Pancreas (tissue), 10 donors: ENCODE data around the gene MTA2. TPM values are rescaled to one million over a fixed set of nuclear protein-coding genes. Genes with fewer than 3 reads are reported as not detected.
A peak's percentile ranks its signal among the peaks of the same experiment; 100 is the strongest.
"Not testable (repeated sequence)": the region's sequence is repeated elsewhere in the genome, so short reads cannot be mapped to it uniquely, and the experiment has no call there.

ENCODE experiments used
- ATAC-seq, 4 donors: fragments of 200-7000 bp; cut with Tn5 transposase; one replicate each; pipeline versions ENCODE4 v1.8.0 to v1.9.1; 2020; ENCODE audit warnings: mild to moderate bottlenecking in 4 of 4, moderate library complexity in 4 of 4
- DNase-seq, 6 donors: peaks; one replicate each; pipeline ENCODE4 v3.0.0-alpha.2; 2020
- FAIRE-seq: peaks from 2 replicates; lab custom pipeline; 2012; peaks lifted over from hg19 to GRCh38; lab: Jason Lieb, UNC
- H3K27ac ChIP-seq, 4 donors: fragments of 200-600 bp; sonication (generic); 1 replicate in 3 of 4; 2 replicates in 1 of 4; pipeline versions ENCODE4 v1.5.0 to v1.8.0; 2020
- H3K27me3 ChIP-seq, 4 donors: fragments of 200-600 bp; one replicate each; pipeline ENCODE4 v1.8.0; 2021
- H3K36me3 ChIP-seq, 3 donors: fragments of 200-600 bp; sonication (generic) in 1 of 3; one replicate each; pipeline versions ENCODE4 v1.5.0 to v1.8.0; 2020 to 2021
- H3K4me1 ChIP-seq, 3 donors: fragments of 200-600 bp; one replicate each; pipeline ENCODE4 v1.8.0; 2021
- H3K4me3 ChIP-seq, 4 donors: fragments of 200-600 bp; sonication (generic) in 2 of 4; one replicate each; pipeline versions ENCODE4 v1.5.0 to v1.8.0; 2020 to 2021
- H3K9me3 ChIP-seq, 4 donors: fragments of 200-600 bp; one replicate each; pipeline ENCODE4 v1.8.0; 2021
- CTCF ChIP-seq, 4 donors: fragments of 200-600 bp; sonication (generic) in 3 of 4; IDR thresholded peaks; one replicate each; pipeline versions ENCODE4 v1.5.0 to v1.8.0; 2021; ENCODE audit warnings: antibody characterized with exemption in 4 of 4
- WGBS, 2 donors: extraction: QIAGEN DNeasy Blood & Tissue Kit; methylation state at CpG; one replicate each; pipeline ENCODE4 v1.1.7; 2013; 5-methylcytosine and 5-hydroxymethylcytosine counted together
- intact Hi-C, 3 donors: fragments of 100-400 bp; cut with DNase I; formaldehyde crosslinking; loops; one replicate each; pipeline versions ENCODE4 v1.11.1 to v1.14.2; 2022
- polyA plus RNA-seq, 2 donors: library from polyadenylated mRNA; stranded (reverse); fragments of 200-250 nt; gene quantifications; one replicate each; pipeline ENCODE4 v1.2.3, GENCODE V29; 2013
- total RNA-seq, 6 donors: library from RNA; stranded (reverse); fragmentation: NEBNext Ultra II Directional in 4 of 6; extraction: Animal tissue kit (Norgen Biotek cat#: 25700) in 4 of 6; gene quantifications; one replicate each; pipeline versions ENCODE4 v1.2.1 to v1.2.4, GENCODE V29; 2021 to 2023
- donor health status: healthy with polysubstance abuse.
- donor health status: DM: no; HTN: no; CAD: no; lungs with moderate emphysema.
- donor health status: DM: no; HTN: no; CAD: no.
- donor health status: control.
- donor health status: control.
- donor health status: Bipolar disorder and iron deficiency.
- donor health status: DM: yes; HTN: yes; CAD: no.
- donor health status: DM: no; HTN: no; CAD: no.
- donor health status: DM: no; HTN: no; CAD: no.
- donor health status: DM: yes; HTN: yes; CAD: no.

MTA2 gene
- total and polyA plus RNA-seq, 8 donors = 14.7 to 42.3 (median 24.4) TPM

- WGBS, 2 donors = 1% methylated on average over 47 to 77 of the region's 77 CpGs
These were observed 20.2 kb upstream of the MTA2 start, which contains the start of gene B3GAT3 for GRCh38 chr11:62621567-62622470. Gene B3GAT3 (minus strand): TSS chr11:62621986. CDS start chr11:62621947, 39 bp downstream.

GRCh38 chr11:62621027-62621566 lies 19.4 kb upstream of the MTA2 start:
- ATAC-seq (no peak), DNase-seq (no peak), FAIRE-seq (no peak)
- Histone ChIP-seq H3K4me1 (peaks cover 0 to 9% (median 7%) of the 10 kb centered on the region in 3 donors), H3K4me3 (peak overlapping the region; percentile 55 to 79 (median 62)), H3K27ac (peak overlapping the region; percentile 49 to 84 (median 78)), H3K36me3 (peaks cover under 1 to 8% (median 6%) of the 10 kb centered on the region in 3 donors), H3K27me3 (no peaks in the 10 kb centered on the region), H3K9me3 (no peaks in the 10 kb centered on the region)
- 21 to 23% methylated on average over 8 of the region's 8 CpGs for WGBS, 2 donors
- no peak for TF ChIP-seq CTCF (IDR thresholded peaks at IDR 0.05)
- intact Hi-C loops = no loop called here

More at GRCh38 chr11:62621567-62622470, 20.2 kb upstream of the MTA2 start, which contains the start of gene B3GAT3:
- FAIRE-seq = no peak
- Histone ChIP-seq H3K4me3 (peak within 1 kb of the TSS; percentile 55 to 79 (median 62)), H3K27me3 (no peaks in the 10 kb centered on the region), H3K9me3 (no peaks in the 10 kb centered on the region), H3K27ac (peak within 1 kb of the TSS; percentile 49 to 84 (median 78)), H3K4me1 (peaks cover 0 to 9% (median 7%) of the 10 kb centered on the region in 3 donors), H3K36me3 (peaks cover 5 to 15% (median 13%) of the 10 kb centered on the region in 3 donors)
- intact Hi-C loops = no loop called here
- ATAC-seq = peak; percentile 98 to 99 (median 98)
- peak; percentile 97 to 100 (median 99) for DNase-seq
- no peak for TF ChIP-seq CTCF (IDR thresholded peaks at IDR 0.05)

- FAIRE-seq, H3K36me3 ChIP-seq, intact Hi-C loops, H3K4me1 ChIP-seq, H3K4me3 ChIP-seq, ATAC-seq, H3K27me3 ChIP-seq, DNase-seq, H3K27ac ChIP-seq, H3K9me3 ChIP-seq: not testable (repeated sequence)
- WGBS, 2 donors = 92 to 94% methylated on average over 8 to 14 of the region's 14 CpGs
These were observed 15.3 kb upstream of the MTA2 start for GRCh38 chr11:62616957-62617356.

- DNase-seq (no peak), ATAC-seq (no peak), FAIRE-seq (no peak)
- H3K4me1 ChIP-seq = peaks cover 0 to 11% (median 0%) of the 10 kb centered on the region in 3 donors
- H3K4me3 ChIP-seq = no peak overlapping the region
- H3K27ac ChIP-seq = no peak overlapping the region
- H3K27me3 ChIP-seq = no peaks in the 10 kb centered on the region
- TF ChIP-seq CTCF (IDR thresholded peaks at IDR 0.05) = no peak
- intact Hi-C loops = no loop called here
- no peaks in the 10 kb centered on the region for H3K9me3 ChIP-seq
- no peaks in the 10 kb centered on the region for H3K36me3 ChIP-seq
- WGBS, 2 donors = 87 to 96% methylated on average over 7 of the region's 7 CpGs
These were observed 13.9 kb upstream of the MTA2 start for GRCh38 chr11:62615521-62615920.

GRCh38 chr11:62614275-62614674 lies 12.6 kb upstream of the MTA2 start:
- intact Hi-C loops = no loop called here
- H3K9me3 ChIP-seq = no peaks in the 10 kb centered on the region
- ATAC-seq = no peak
- 75% methylated on average over 8 of the region's 8 CpGs for WGBS, 2 donors
- H3K36me3 ChIP-seq = no peaks in the 10 kb centered on the region
- no peak for TF ChIP-seq CTCF (IDR thresholded peaks at IDR 0.05)
- H3K4me1 ChIP-seq = peaks cover 0 to 11% (median 0%) of the 10 kb centered on the region in 3 donors
- FAIRE-seq = no peak
- DNase-seq = peak in 1 of 6 donors; percentile 56
- H3K27ac ChIP-seq = no peak overlapping the region
- H3K4me3 ChIP-seq = no peak overlapping the region
- no peaks in the 10 kb centered on the region for H3K27me3 ChIP-seq
